HFFc6 (cell line): ENCODE data around the gene POU2F1. TPM values are rescaled to one million over a fixed set of nuclear protein-coding genes. Genes with fewer than 3 reads are reported as not detected.

ENCODE experiments used
- DNase-seq: peaks from one replicate; pipeline ENCODE4 v3.0.0-alpha.2; 2018
- H3K27ac Mint-ChIP-seq: 2 replicates; pipeline ENCODE4 v1.8.0; 2020; ENCODE audit warnings: mild to moderate bottlenecking, mixed read lengths
- H3K27me3 Mint-ChIP-seq: 2 replicates; pipeline ENCODE4 v1.8.0; 2021; ENCODE audit warnings: mild to moderate bottlenecking, moderate library complexity, mixed read lengths; ENCODE audit not compliant: insufficient read depth
- H3K36me3 Mint-ChIP-seq: 2 replicates; pipeline ENCODE4 v1.8.0; 2021; ENCODE audit warnings: low read depth, mixed read lengths
- H3K4me1 Mint-ChIP-seq: 2 replicates; pipeline ENCODE4 v1.8.0; 2020; ENCODE audit warnings: low read depth, mixed read lengths
- H3K4me3 Mint-ChIP-seq: 2 replicates; pipeline ENCODE4 v1.8.0; 2020; ENCODE audit warnings: mild to moderate bottlenecking, moderate library complexity, mixed read lengths
- H3K9me3 Mint-ChIP-seq: 2 replicates; pipeline ENCODE4 v1.8.0; 2020; ENCODE audit warnings: mild to moderate bottlenecking, mixed read lengths
- CTCF ChIP-seq: fragments of 200-600 bp; sonication (generic); IDR thresholded peaks from 2 replicates; pipeline ENCODE4 v1.5.0; 2021; ENCODE audit warnings: antibody characterized with exemption, mild to moderate bottlenecking
- total RNA-seq, 6 experiments: library from RNA; stranded (reverse); fragmentation: NEBNext Ultra II Directional; extraction: Animal tissue kit (Norgen Biotek cat#: 25700); gene quantifications; 2 replicates in 1 of 6; 3 replicates in 5 of 6; pipeline ENCODE4 v1.2.3, GENCODE V29; 2021

POU2F1 gene
- total RNA-seq, 6 experiments from 2014 or later = 3.4 to 6.6 (median 4.4) TPM

DNA sequence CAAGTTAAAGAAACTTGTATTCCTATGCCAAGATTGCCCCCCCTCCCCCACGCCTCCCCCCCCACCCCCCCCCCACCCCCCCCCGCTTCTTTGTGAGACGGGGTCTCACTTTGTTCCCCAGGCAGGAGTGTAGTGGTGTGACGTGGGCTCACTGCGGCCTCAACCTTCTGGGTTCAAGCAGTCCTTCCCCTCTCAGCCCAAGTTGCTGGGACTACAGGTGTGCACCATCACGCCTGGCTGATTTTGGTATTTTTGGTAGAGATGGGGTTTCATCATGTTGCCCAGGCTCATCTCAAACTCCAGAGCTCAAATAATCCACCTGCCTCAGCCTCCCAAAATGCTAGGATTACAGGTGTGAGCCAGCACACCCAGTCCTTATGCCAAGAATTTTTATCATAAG, 136.6 kb downstream of the POU2F1 start:
- TF ChIP-seq CTCF = no peak
- Mint-ChIP-seq H3K4me1 (peaks cover 10% of the 10 kb centered on the region), H3K27me3 (peaks cover 2% of the 10 kb centered on the region), H3K9me3 (no peaks in the 10 kb centered on the region; the same call in 1 of the 2 replicates), H3K4me3 (no peak overlapping the region), H3K27ac (no peak overlapping the region), H3K36me3 (0 out of 2 replicates have a peak, but pooled peaks cover 10% of the 10 kb centered on the region)
- DNase-seq = no peak

DNA sequence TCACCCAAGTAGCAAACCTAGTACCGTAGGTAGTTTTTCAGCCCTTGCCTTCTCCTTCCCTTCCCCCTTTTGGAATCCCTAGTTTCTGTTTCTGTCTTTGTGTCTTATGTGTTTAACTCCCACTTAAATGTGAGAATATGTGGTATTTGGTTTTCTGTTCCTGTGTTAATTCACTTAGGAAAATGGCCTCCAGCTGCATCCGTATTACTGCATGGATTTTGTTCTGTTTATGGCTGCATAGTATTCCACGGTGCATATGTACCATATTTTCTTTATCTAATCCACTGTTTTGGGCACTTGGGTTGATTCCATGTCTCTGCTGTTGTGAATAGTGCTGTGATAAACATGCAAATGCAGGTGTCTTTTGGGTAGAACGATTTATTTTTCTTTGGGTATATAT, 138.6 kb downstream of the POU2F1 start:
- H3K27me3 Mint-ChIP-seq = no peaks in the 10 kb centered on the region; the same call in 1 of the 2 replicates
- 0 out of 2 replicates have a peak, but pooled peaks cover 10% of the 10 kb centered on the region for H3K36me3 Mint-ChIP-seq
- TF ChIP-seq CTCF = no peak
- peaks cover 10% of the 10 kb centered on the region for H3K4me1 Mint-ChIP-seq
- DNase-seq = no peak
- no peaks in the 10 kb centered on the region; the same call in 1 of the 2 replicates for H3K9me3 Mint-ChIP-seq
- no peak overlapping the region for H3K27ac Mint-ChIP-seq
- no peak overlapping the region for H3K4me3 Mint-ChIP-seq

DNA sequence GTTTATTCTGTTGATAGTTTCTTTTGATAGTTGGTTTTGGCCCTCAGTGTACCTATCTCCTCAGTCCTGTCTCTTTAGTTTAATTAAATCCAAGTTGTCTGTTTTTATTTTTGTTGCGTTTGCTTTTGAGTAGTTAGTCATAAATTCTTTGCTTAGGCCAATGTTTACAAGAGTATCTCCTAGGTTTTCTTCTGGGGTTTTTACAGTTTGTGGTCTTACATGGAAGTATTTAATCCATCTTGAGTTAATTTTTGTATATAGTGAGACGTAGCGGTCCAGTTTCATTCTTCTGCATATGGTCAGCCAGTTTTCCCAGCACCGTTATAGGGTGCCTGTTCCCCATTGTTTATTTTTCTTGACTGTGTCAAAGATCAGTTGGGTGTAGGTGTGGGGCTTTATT, 139.4 kb downstream of the POU2F1 start:
- no peaks in the 10 kb centered on the region; the same call in 1 of the 2 replicates for H3K27me3 Mint-ChIP-seq
- peaks cover 10% of the 10 kb centered on the region for H3K4me1 Mint-ChIP-seq
- H3K4me3 Mint-ChIP-seq = no peak overlapping the region
- DNase-seq = no peak
- no peaks in the 10 kb centered on the region for H3K9me3 Mint-ChIP-seq
- TF ChIP-seq CTCF = no peak
- 0 out of 2 replicates have a peak overlapping the region, but pooled peaks have one; percentile 16 for H3K27ac Mint-ChIP-seq
- 0 out of 2 replicates have a peak, but pooled peaks cover 3% of the 10 kb centered on the region for H3K36me3 Mint-ChIP-seq

GRCh38 chr1:167362638-167363037, 142.0 kb downstream of the POU2F1 start:
- H3K9me3 Mint-ChIP-seq = no peaks in the 10 kb centered on the region
- H3K4me1 Mint-ChIP-seq = peaks cover 10% of the 10 kb centered on the region
- no peaks in the 10 kb centered on the region; the same call in 1 of the 2 replicates for H3K27me3 Mint-ChIP-seq
- no peaks in the 10 kb centered on the region for H3K36me3 Mint-ChIP-seq
- H3K4me3 Mint-ChIP-seq = no peak overlapping the region
- TF ChIP-seq CTCF = no peak
- H3K27ac Mint-ChIP-seq = no peak overlapping the region
- DNase-seq = no peak

DNA sequence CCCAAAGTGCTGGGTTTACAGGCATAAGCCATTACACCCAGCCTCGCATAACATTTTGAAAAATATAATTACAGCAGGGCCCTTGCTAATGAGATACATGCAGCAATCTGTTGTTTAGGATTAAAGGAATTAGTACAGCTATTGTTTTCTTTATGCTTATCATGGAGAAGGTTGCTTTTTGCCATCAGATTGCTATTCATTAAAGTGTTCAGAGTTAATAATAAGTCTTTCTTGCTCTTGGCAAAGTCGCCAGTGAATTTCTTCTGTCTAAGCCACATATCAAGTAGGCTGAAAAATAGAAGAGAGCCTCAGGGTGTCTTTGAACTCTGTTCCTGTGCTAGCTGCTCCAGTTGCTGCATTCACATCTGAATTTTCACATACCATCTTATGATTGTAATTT, 144.1 kb downstream of the POU2F1 start:
- Mint-ChIP-seq H3K27me3 (no peaks in the 10 kb centered on the region; the same call in 1 of the 2 replicates), H3K9me3 (no peaks in the 10 kb centered on the region), H3K27ac (no peak overlapping the region), H3K36me3 (no peaks in the 10 kb centered on the region), H3K4me1 (peaks cover 6% of the 10 kb centered on the region), H3K4me3 (no peak overlapping the region)
- no peak for DNase-seq
- TF ChIP-seq CTCF = no peak
